HepG2 (cell line): ENCODE measurements around the gene DDIT4. TPM values are rescaled to one million over a fixed set of nuclear protein-coding genes. Genes with fewer than 3 reads are reported as not detected.

Experiments used
- ATF7 ChIP-seq, 2 experiments: fragments of 450-650 bp in 1 of 2; sonication (generic) in 1 of 2; formaldehyde crosslinking in 1 of 2; IDR thresholded peaks; 2 replicates each; pipeline versions ENCODE4 v1.4.0 to v1.6.1; 2016 to 2020; ENCODE audit warnings: antibody characterized with exemption in 1 of 2, mild to moderate bottlenecking in 1 of 2, missing genetic modification reagents in 1 of 2
- CEBPG ChIP-seq: IDR thresholded peaks from 2 replicates; pipeline ENCODE4 v1.6.1; 2016
- IKZF5 ChIP-seq: IDR thresholded peaks from 2 replicates; pipeline ENCODE4 v1.6.1; 2018; ENCODE audit warnings: missing genetic modification reagents, mild to moderate bottlenecking, missing compliant biosample characterization
- IRF1 ChIP-seq: sonication (generic); formaldehyde crosslinking; IDR thresholded peaks from 2 replicates; pipeline ENCODE4 v1.4.0; 2020; ENCODE audit warnings: low read depth, mild to moderate bottlenecking, missing genetic modification reagents
- RAD51 ChIP-seq: fragments of 450-650 bp; IDR thresholded peaks from 2 replicates; pipeline ENCODE4 v1.6.1; 2016; ENCODE audit warnings: borderline replicate concordance
- REST ChIP-seq, 2 experiments: IDR thresholded peaks; 2 replicates each; pipeline ENCODE4 v1.6.1; 2011 to 2012; ENCODE audit warnings: low read length in 2 of 2, borderline replicate concordance in 1 of 2, low read depth in 1 of 2, mild to moderate bottlenecking in 1 of 2, moderate library complexity in 1 of 2
- SALL1 ChIP-seq: sonication (generic); formaldehyde crosslinking; IDR thresholded peaks from 2 replicates; pipeline ENCODE4 v1.8.0; 2022; ENCODE audit warnings: mild to moderate bottlenecking, missing genetic modification reagents
- SMAD9 ChIP-seq: sonication (generic); formaldehyde crosslinking; IDR thresholded peaks from 2 replicates; pipeline ENCODE4 v1.5.1; 2020; ENCODE audit warnings: mild to moderate bottlenecking, missing genetic modification reagents
- TCF7 ChIP-seq: sonication (generic); IDR thresholded peaks from 2 replicates; pipeline ENCODE4 v1.6.1; 2016; ENCODE audit warnings: antibody characterized with exemption, low read depth
- TCF7L2 ChIP-seq: IDR thresholded peaks from 2 replicates; pipeline ENCODE4 v1.6.1; 2011; ENCODE audit warnings: mild to moderate bottlenecking, low read depth, low read length, moderate library complexity
- TERF1 ChIP-seq: sonication (generic); formaldehyde crosslinking; IDR thresholded peaks from 2 replicates; pipeline ENCODE4 v1.8.0; 2022; ENCODE audit warnings: mild to moderate bottlenecking, missing genetic modification reagents, moderate library complexity
- THAP11 ChIP-seq: IDR thresholded peaks from 2 replicates; pipeline ENCODE4 v1.6.1; 2016; ENCODE audit warnings: missing biosample characterization, missing genetic modification reagents
- ZBTB2 ChIP-seq: sonication (generic); formaldehyde crosslinking; IDR thresholded peaks from 2 replicates; pipeline ENCODE4 v1.8.0; 2022; ENCODE audit warnings: low read depth, missing genetic modification reagents
- ZBTB46 ChIP-seq: sonication (generic); formaldehyde crosslinking; IDR thresholded peaks from 2 replicates; pipeline ENCODE4 v1.4.0; 2020; ENCODE audit warnings: mild to moderate bottlenecking, missing genetic modification reagents, borderline replicate concordance
- ZNF292 ChIP-seq: sonication (generic); formaldehyde crosslinking; IDR thresholded peaks from 2 replicates; pipeline ENCODE4 v1.8.1; 2022; ENCODE audit warnings: mild to moderate bottlenecking, low read depth, missing genetic modification reagents, borderline replicate concordance
- ZNF317 ChIP-seq: sonication (generic); formaldehyde crosslinking; IDR thresholded peaks from 2 replicates; pipeline ENCODE4 v1.5.0; 2020; ENCODE audit warnings: mild to moderate bottlenecking, missing genetic modification reagents
- ZNF460 ChIP-seq: sonication (generic); formaldehyde crosslinking; IDR thresholded peaks from 2 replicates; pipeline ENCODE4 v1.5.1; 2020; ENCODE audit warnings: missing genetic modification reagents, mild to moderate bottlenecking, borderline replicate concordance
- ZNF468 ChIP-seq: sonication (generic); formaldehyde crosslinking; IDR thresholded peaks from 2 replicates; pipeline ENCODE4 v1.8.0; 2022; ENCODE audit warnings: mild to moderate bottlenecking, moderate library complexity, missing genetic modification reagents
- ZSCAN12 ChIP-seq: sonication (generic); formaldehyde crosslinking; IDR thresholded peaks from 2 replicates; pipeline ENCODE4 v1.9.0; 2021; ENCODE audit warnings: mild to moderate bottlenecking, missing genetic modification reagents
- polyA plus RNA-seq, 8 experiments: library from polyadenylated mRNA; depleted of rRNA in 3 of 8; stranded (reverse) in 7 of 8; unstranded in 1 of 8; fragments of >200 nt; fragmentation: Illumina TruSeq in 4 of 8; extraction: Trizol in 4 of 8; gene quantifications; 2 replicates each; pipeline versions ENCODE4 v1.2.1 to v1.2.3, GENCODE V29; 2011 to 2016; ENCODE audit warnings: low read depth in 4 of 8, missing spikeins in 1 of 8, mixed read lengths in 1 of 8; ENCODE audit not compliant: insufficient read depth in 1 of 8
- total RNA-seq, 5 experiments: library from RNA; depleted of rRNA; stranded (reverse); fragments of >200 nt; fragmentation: Illumina TruSeq; extraction: Trizol; gene quantifications; 2 replicates each; pipeline ENCODE4 v1.2.3, GENCODE V29; 2016; ENCODE audit warnings: low read depth in 1 of 5

Gene DDIT4
- total and polyA plus RNA-seq, 2 of the 13 experiments (the other 11 are each of a cell fraction or from before 2014, with no cell fraction given) = 35.6 to 40.7 TPM

- TF ChIP-seq TERF1 (no peak), ZNF460 (CRISPR knock-in tag) (peak; percentile 93), CEBPG (CRISPR knock-in tag) (peak; percentile 80), ZSCAN12 (CRISPR knock-in tag) (no peak), ATF7 (IDR thresholded peaks at IDR 0.05) (no peak), ATF7 (CRISPR knock-in tag; IDR thresholded peaks at IDR 0.05) (no peak), IKZF5 (0 out of 2 replicates have a peak, but pooled peaks have one; percentile 21), RAD51 (no peak), ZNF292 (CRISPR knock-in tag) (peak; percentile 71), ZBTB2 (no peak), IRF1 (CRISPR knock-in tag) (no peak), REST (IDR thresholded peaks at IDR 0.05; ENCODE audit: borderline replicate concordance in 1 of 2, low read depth in 1 of 2, low read length in 2 of 2) (no peak), SALL1 (CRISPR knock-in tag) (no peak; the same call in 1 of the 2 replicates), THAP11 (CRISPR knock-in tag) (peak; percentile 27; the same call in 1 of the 2 replicates), SMAD9 (no peak), ZNF468 (CRISPR knock-in tag) (no peak), ZNF317 (peak; percentile 93), TCF7 (no peak), TCF7L2 (no peak), ZBTB46 (CRISPR knock-in tag) (no peak)
These were observed 10.0 kb upstream of the DDIT4 start (continued) for GRCh38 chr10:72263613-72264241.
